Endothelial cell of umbilical vein (primary cell): ENCODE data around the gene HAUS6. TPM values are rescaled to one million over a fixed set of nuclear protein-coding genes. Genes with fewer than 3 reads are reported as not detected.

Experiments
- BruUV-seq: library from RNA; stranded (reverse); fragments of 400-500 nt; replicated peaks from 2 replicates; lab custom pipeline; 2021; lab: Mats Ljungman, UMichigan
- CTCF ChIA-PET: fragments of 300-600, 350-600 bp; sonication (Branson Sonifier 250); formaldehyde crosslinking; loops from one replicate; lab custom pipeline; 2021; ENCODE audit warnings: antibody characterized with exemption, inconsistent platforms; lab: Charles Lee
- POLR2A ChIA-PET: fragments of 300-600, 350-600 bp; sonication (Branson Sonifier 250); formaldehyde crosslinking; loops from one replicate; lab custom pipeline; 2021; ENCODE audit warnings: antibody characterized with exemption, inconsistent platforms; lab: Charles Lee
- DNase-seq: peaks from one replicate; pipeline ENCODE4 v3.0.0-alpha.2; 2011; ENCODE audit warnings: low read depth, low spot score
- FAIRE-seq: peaks from 2 replicates; lab custom pipeline; 2011; peaks lifted over from hg19 to GRCh38; lab: Jason Lieb, UNC
- H2AFZ ChIP-seq: 2 replicates; pipeline ENCODE4 v1.6.0; 2012; ENCODE audit warnings: low read depth, low read length, control low read depth, inconsistent platforms
- H3K27ac ChIP-seq: 2 replicates; pipeline ENCODE4 v1.5.1; 2011; ENCODE audit warnings: low read depth, mild to moderate bottlenecking, control low read depth, low read length, moderate library complexity; ENCODE audit not compliant: insufficient read depth
- H3K27me3 ChIP-seq, 2 experiments: 2 replicates each; pipeline versions ENCODE4 v1.6.0 to v1.6.1; 2011; ENCODE audit warnings: low read length in 2 of 2, mixed read lengths in 1 of 2; ENCODE audit not compliant: control insufficient read depth in 2 of 2, insufficient read depth in 2 of 2
- H3K36me3 ChIP-seq, 2 experiments: 2 replicates in 1 of 2; 3 replicates in 1 of 2; pipeline ENCODE4 v1.5.1; 2011; ENCODE audit warnings: low read length in 2 of 2, mild to moderate bottlenecking in 1 of 2, moderate library complexity in 1 of 2; ENCODE audit not compliant: control insufficient read depth in 2 of 2, insufficient read depth in 2 of 2; ENCODE audit errors: extremely low read depth in 1 of 2
- H3K4me1 ChIP-seq: 3 replicates; pipeline ENCODE4 v1.5.1; 2011; ENCODE audit warnings: mild to moderate bottlenecking, low read length; ENCODE audit not compliant: control insufficient read depth, insufficient read depth; ENCODE audit errors: extremely low read depth
- H3K4me2 ChIP-seq: 2 replicates; pipeline ENCODE4 v1.6.1; 2011; ENCODE audit warnings: low read length, control low read depth, mixed read lengths; ENCODE audit not compliant: insufficient read depth
- H3K4me3 ChIP-seq, 3 experiments: fragments of 200-600 bp in 1 of 3; sonication (generic), shearing (Covaris generic) in 1 of 3; replicated peaks in 1 of 3; 2 replicates each; pipeline ENCODE4 v1.5.1; 2011 to 2016; ENCODE audit warnings: control low read depth in 3 of 3, low read length in 3 of 3, mild to moderate bottlenecking in 2 of 3, inconsistent platforms in 1 of 3, low read depth in 1 of 3, moderate library complexity in 1 of 3; ENCODE audit not compliant: insufficient read depth in 1 of 3
- H3K79me2 ChIP-seq: 2 replicates; pipeline ENCODE4 v1.6.0; 2012; ENCODE audit warnings: low read length, inconsistent platforms; ENCODE audit not compliant: control insufficient read depth, insufficient read depth
- H3K9ac ChIP-seq: replicated peaks from 2 replicates; pipeline ENCODE3; 2011; ENCODE audit warnings: low read length, control low read depth; ENCODE audit not compliant: insufficient read depth; ENCODE audit errors: extremely low read depth
- H3K9me1 ChIP-seq: replicated peaks from 3 replicates; pipeline ENCODE4 v1.6.0; 2011; ENCODE audit warnings: mild to moderate bottlenecking, low read length; ENCODE audit not compliant: control insufficient read depth, insufficient read depth; ENCODE audit errors: extremely low read depth
- H3K9me3 ChIP-seq: replicated peaks from 2 replicates; pipeline ENCODE4 v1.5.1; 2012; ENCODE audit warnings: low read length, inconsistent platforms; ENCODE audit not compliant: control insufficient read depth, insufficient read depth
- H4K20me1 ChIP-seq: replicated peaks from 2 replicates; pipeline ENCODE3; 2011; ENCODE audit warnings: mild to moderate bottlenecking, low read length; ENCODE audit not compliant: control insufficient read depth, insufficient read depth; ENCODE audit errors: extremely low read depth
- EZH2 ChIP-seq: IDR thresholded peaks from 2 replicates; pipeline ENCODE4 v1.6.1; 2012; ENCODE audit warnings: borderline replicate concordance, low read depth, mild to moderate bottlenecking, moderate library complexity, low read length, inconsistent platforms; ENCODE audit not compliant: severe bottlenecking
- FOS ChIP-seq: IDR thresholded peaks from 2 replicates; pipeline ENCODE4 v1.6.1; 2011; ENCODE audit warnings: mild to moderate bottlenecking, low read length, moderate library complexity, borderline replicate concordance; ENCODE audit not compliant: insufficient read depth
- GATA2 ChIP-seq: IDR thresholded peaks from 2 replicates; pipeline ENCODE4 v1.7.0; 2011; ENCODE audit warnings: low read depth, mild to moderate bottlenecking, moderate library complexity, mixed read lengths, low read length; ENCODE audit not compliant: insufficient read length, insufficient read depth
- JUN ChIP-seq: IDR thresholded peaks from 2 replicates; pipeline ENCODE4 v1.6.1; 2011; ENCODE audit warnings: borderline replicate concordance, low read depth; ENCODE audit not compliant: insufficient read length, insufficient read depth
- MYC ChIP-seq: IDR thresholded peaks from one replicate; pipeline ENCODE4 v1.6.1; 2011; ENCODE audit warnings: mild to moderate bottlenecking, low read depth, low read length
- POLR2A ChIP-seq: IDR thresholded peaks from 2 replicates; pipeline ENCODE4 v1.6.1; 2012; ENCODE audit warnings: low read depth, mild to moderate bottlenecking, control low read depth, low read length
- POLR2AphosphoS5 ChIP-seq: IDR thresholded peaks from 2 replicates; pipeline ENCODE4 v1.6.1; 2012; ENCODE audit warnings: low read depth, mild to moderate bottlenecking, control low read depth, low read length, moderate library complexity; ENCODE audit not compliant: insufficient read depth
- dilution Hi-C: fragments of 300-500 bp; cut with MboI; formaldehyde crosslinking; loops from one replicate; pipeline ENCODE4 v1.15.0; 2019; ENCODE audit warnings: low sequenced_read_pairs; ENCODE audit not compliant: extremely low pct_ligation_motif_present
- intact Hi-C: fragments of 100-400 bp; cut with micrococcal nuclease; formaldehyde crosslinking; loops from one replicate; pipeline ENCODE4 v1.10.0; 2022
- polyA plus RNA-seq, 4 experiments: library from polyadenylated mRNA; depleted of rRNA in 3 of 4; stranded (reverse) in 3 of 4; unstranded in 1 of 4; fragments of >200 nt; gene quantifications; 2 replicates each; pipeline versions ENCODE4 v1.2.1 to v1.2.3, GENCODE V29; 2011 to 2012; ENCODE audit warnings: missing spikeins in 1 of 4
- total RNA-seq: library from RNA; stranded (reverse); gene quantifications from 2 replicates; pipeline ENCODE4 v1.2.3, GENCODE V29; 2021
- TF ChIP-seq, protein P1 (sequence below): IDR thresholded peaks from 2 replicates; pipeline ENCODE4 v1.6.1; 2011; ENCODE audit not compliant: insufficient read depth, insufficient read length
- TF ChIP-seq, protein P2 (sequence below), 2 donors: IDR thresholded peaks; 1 replicate in 1 of 2; 2 replicates in 1 of 2; pipeline ENCODE4 v1.5.1; 2011; ENCODE audit warnings: low read length in 2 of 2, mild to moderate bottlenecking in 2 of 2, moderate library complexity in 2 of 2, control low read depth in 1 of 2, inconsistent platforms in 1 of 2, low read depth in 1 of 2; ENCODE audit not compliant: insufficient read depth in 1 of 2; ENCODE audit errors: extremely low read depth in 1 of 2

Gene HAUS6
- total and polyA plus RNA-seq, 2 donors (not counting 3 experiments of a cell fraction or from before 2014, with no cell fraction given): 4.5 to 19.6 TPM

GRCh38 chr9:19136129-19136528, 33.4 kb upstream of the HAUS6 start:
- H3K4me1 ChIP-seq: no peaks in the 10 kb centered on the region
- H4K20me1 ChIP-seq: no peaks in the 10 kb centered on the region
- H3K27me3 ChIP-seq: no peaks in the 10 kb centered on the region
- no peak overlapping the region for H3K27ac ChIP-seq
- POLR2A ChIA-PET: no interaction called here
- TF ChIP-seq POLR2AphosphoS5 (no peak), GATA2 (no peak), MYC (no peak), FOS (no peak)
- TF ChIP-seq, protein P1, sequence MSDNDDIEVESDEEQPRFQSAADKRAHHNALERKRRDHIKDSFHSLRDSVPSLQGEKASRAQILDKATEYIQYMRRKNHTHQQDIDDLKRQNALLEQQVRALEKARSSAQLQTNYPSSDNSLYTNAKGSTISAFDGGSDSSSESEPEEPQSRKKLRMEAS: no peak
- no peaks in the 10 kb centered on the region for H3K36me3 ChIP-seq
- no peaks in the 10 kb centered on the region for H3K9me1 ChIP-seq
- no peak overlapping the region for H3K4me3 ChIP-seq
- dilution Hi-C loops (no loop called here), intact Hi-C loops (loop anchor here (2.0 kb wide), 1 partner anchor 79 kb away; no protein-coding TSS in a partner anchor)
- no peaks in the 10 kb centered on the region for H3K79me2 ChIP-seq
- H3K9me3 ChIP-seq: no peaks in the 10 kb centered on the region
- no peak overlapping the region for H2AFZ ChIP-seq
- no TSS peak for BruUV-seq
- FAIRE-seq (no peak), DNase-seq (no peak)
- CTCF ChIA-PET: interaction anchor here (0.6 to 1.7 kb wide), 7 partner anchors 11 to 1856 kb away, joined by 3 to 7 read pairs (median 3); no protein-coding TSS in a partner anchor
- H3K4me2 ChIP-seq: no peak overlapping the region
- no peak overlapping the region for H3K9ac ChIP-seq

DNA sequence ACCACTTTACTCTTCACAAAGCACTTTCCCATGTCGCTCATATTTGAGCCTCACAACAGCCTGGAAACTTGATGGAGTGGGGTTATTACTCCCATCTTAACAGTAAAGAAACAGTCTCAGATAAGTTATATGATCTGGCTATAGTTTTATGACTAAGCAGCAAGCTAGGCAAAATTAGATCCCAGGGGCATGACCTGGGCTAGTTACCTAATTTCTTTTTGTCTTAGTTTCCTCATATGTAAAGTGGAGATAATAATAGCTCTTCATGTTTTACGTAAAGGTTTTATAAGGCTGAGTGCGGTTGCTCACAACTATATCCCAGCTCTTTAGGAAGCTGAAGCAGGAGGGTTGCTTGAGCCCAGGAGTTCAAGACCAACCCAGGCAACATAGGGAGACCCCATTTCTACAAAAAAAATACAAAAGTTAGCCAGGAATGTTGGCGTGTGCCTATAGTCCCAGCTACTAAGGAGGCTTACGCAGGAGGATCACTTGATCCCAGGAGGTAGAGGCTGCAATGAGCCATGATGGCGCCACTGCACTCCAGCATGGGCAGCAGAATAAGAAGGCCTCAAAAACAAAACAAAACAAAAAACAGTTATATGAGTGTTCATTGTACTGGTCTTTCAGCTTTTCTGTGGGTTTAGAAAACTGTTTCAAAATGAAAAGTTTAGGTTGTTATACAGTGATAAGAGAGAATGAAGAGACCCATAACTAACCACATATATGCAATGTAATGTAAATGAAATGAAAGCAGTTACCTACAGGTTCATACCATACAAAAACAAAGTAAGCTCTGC, 31.0 kb upstream of the HAUS6 start:
- TF ChIP-seq, protein P2, sequence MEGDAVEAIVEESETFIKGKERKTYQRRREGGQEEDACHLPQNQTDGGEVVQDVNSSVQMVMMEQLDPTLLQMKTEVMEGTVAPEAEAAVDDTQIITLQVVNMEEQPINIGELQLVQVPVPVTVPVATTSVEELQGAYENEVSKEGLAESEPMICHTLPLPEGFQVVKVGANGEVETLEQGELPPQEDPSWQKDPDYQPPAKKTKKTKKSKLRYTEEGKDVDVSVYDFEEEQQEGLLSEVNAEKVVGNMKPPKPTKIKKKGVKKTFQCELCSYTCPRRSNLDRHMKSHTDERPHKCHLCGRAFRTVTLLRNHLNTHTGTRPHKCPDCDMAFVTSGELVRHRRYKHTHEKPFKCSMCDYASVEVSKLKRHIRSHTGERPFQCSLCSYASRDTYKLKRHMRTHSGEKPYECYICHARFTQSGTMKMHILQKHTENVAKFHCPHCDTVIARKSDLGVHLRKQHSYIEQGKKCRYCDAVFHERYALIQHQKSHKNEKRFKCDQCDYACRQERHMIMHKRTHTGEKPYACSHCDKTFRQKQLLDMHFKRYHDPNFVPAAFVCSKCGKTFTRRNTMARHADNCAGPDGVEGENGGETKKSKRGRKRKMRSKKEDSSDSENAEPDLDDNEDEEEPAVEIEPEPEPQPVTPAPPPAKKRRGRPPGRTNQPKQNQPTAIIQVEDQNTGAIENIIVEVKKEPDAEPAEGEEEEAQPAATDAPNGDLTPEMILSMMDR (IDR thresholded peaks at IDR 0.05; ENCODE audit: extremely low read depth in 1 of 2, insufficient read depth in 1 of 2, low read depth in 1 of 2, low read length in 2 of 2): no peak
- TF ChIP-seq, protein P1: no peak
- TF ChIP-seq EZH2 (no peak), JUN (no peak), FOS (no peak), MYC (no peak), GATA2 (no peak), POLR2AphosphoS5 (no peak), POLR2A (no peak)
- H2AFZ ChIP-seq: no peak overlapping the region
- DNase-seq (no peak), FAIRE-seq (no peak)
- no peak overlapping the region for H3K4me3 ChIP-seq
- intact Hi-C loops (no loop called here), dilution Hi-C loops (no loop called here)
- no TSS peak for BruUV-seq
- no peaks in the 10 kb centered on the region for H4K20me1 ChIP-seq
- H3K9me3 ChIP-seq: no peaks in the 10 kb centered on the region
- H3K36me3 ChIP-seq: no peaks in the 10 kb centered on the region
- no peak overlapping the region for H3K4me2 ChIP-seq
- POLR2A ChIA-PET: no interaction called here
- no peak overlapping the region for H3K9ac ChIP-seq
- H3K27ac ChIP-seq: no peak overlapping the region
- no peaks in the 10 kb centered on the region for H3K79me2 ChIP-seq
- no peaks in the 10 kb centered on the region for H3K27me3 ChIP-seq
- CTCF ChIA-PET: interaction anchor here (0.9 to 1.6 kb wide), 3 partner anchors 10 to 90 kb away, joined by 3 to 6 read pairs (median 4); no protein-coding TSS in a partner anchor
- H3K4me1 ChIP-seq: peaks cover 14% of the 10 kb centered on the region
- no peaks in the 10 kb centered on the region for H3K9me1 ChIP-seq
